Measurements from ENCODE around the gene TTC33.

Gene TTC33

GRCh38 chr5:40474250-40474649 is 281.5 kb downstream of the TTC33 start:
- Histone ChIP-seq H3K27me3 (no peaks in the 10 kb centered on the region), H3K36me3 (no peaks in the 10 kb centered on the region), H3K27ac (no peak overlapping the region), H3K4me1 (peaks cover 0 to 21% (median 5%) of the 10 kb centered on the region in 4 donors), H3K9me3 (no peaks in the 10 kb centered on the region), H3K4me3 (no peak overlapping the region)
- TF ChIP-seq CTCF (IDR thresholded peaks at IDR 0.05) = no peak
- intact Hi-C loops (cut with DNase I; ENCODE audit: low total_unique reads) = no loop called here
- DNase-seq = no peak

GRCh38 chr5:40465416-40465815 is 290.3 kb downstream of the TTC33 start:
- no peak for DNase-seq
- intact Hi-C loops (cut with DNase I; ENCODE audit: low total_unique reads) = no loop called here
- Histone ChIP-seq H3K27ac (no peak overlapping the region), H3K4me3 (no peak overlapping the region), H3K4me1 (no peaks in the 10 kb centered on the region), H3K36me3 (no peaks in the 10 kb centered on the region), H3K27me3 (no peaks in the 10 kb centered on the region), H3K9me3 (peaks cover 0 to 4% (median 2%) of the 10 kb centered on the region in 3 donors)
- TF ChIP-seq CTCF (IDR thresholded peaks at IDR 0.05) = no peak

- Histone ChIP-seq H3K36me3 (no peaks in the 10 kb centered on the region), H3K4me1 (no peaks in the 10 kb centered on the region), H3K4me3 (no peak overlapping the region), H3K9me3 (peaks cover 0 to 9% (median 2%) of the 10 kb centered on the region in 3 donors), H3K27me3 (no peaks in the 10 kb centered on the region), H3K27ac (no peak overlapping the region)
- DNase-seq = no peak
- TF ChIP-seq CTCF (IDR thresholded peaks at IDR 0.05) = no peak
- intact Hi-C loops (cut with DNase I; ENCODE audit: low total_unique reads) = no loop called here
Measured at GRCh38 chr5:40464511-40464910, 291.2 kb downstream of the TTC33 start.

Data from tibial artery (tissue), 4 donors.